Tibial artery (tissue), 4 donors: ENCODE data around the gene JPT2.

ENCODE experiments used
- DNase-seq, 2 donors: peaks; one replicate each; pipeline ENCODE4 v3.0.0-alpha.2; 2019
- H3K27ac ChIP-seq, 2 donors: fragments of 200-600 bp; sonication (generic) in 1 of 2; 1 replicate in 1 of 2; 2 replicates in 1 of 2; pipeline ENCODE4 v1.5.1; 2018 to 2019; ENCODE audit warnings: mild to moderate bottlenecking in 1 of 2
- H3K27me3 ChIP-seq, 2 donors: fragments of 200-600 bp; sonication (generic) in 1 of 2; one replicate each; pipeline versions ENCODE4 v1.5.1 to v1.6.0; 2016 to 2019
- H3K36me3 ChIP-seq, 3 donors: fragments of 200-600 bp; sonication (generic) in 2 of 3; one replicate each; pipeline ENCODE4 v1.5.1; 2016 to 2019; ENCODE audit warnings: mild to moderate bottlenecking in 2 of 3
- H3K4me1 ChIP-seq, 4 donors: fragments of 200-600 bp; sonication (generic) in 2 of 4; 1 replicate in 3 of 4; 2 replicates in 1 of 4; pipeline ENCODE4 v1.5.1; 2016 to 2019
- H3K4me3 ChIP-seq, 2 donors: fragments of 200-600 bp; sonication (generic) in 1 of 2; 1 replicate in 1 of 2; 2 replicates in 1 of 2; pipeline ENCODE4 v1.5.1; 2018 to 2019; ENCODE audit warnings: mild to moderate bottlenecking in 2 of 2
- H3K9me3 ChIP-seq, 3 donors: fragments of 200-600 bp; sonication (generic) in 1 of 3; one replicate each; pipeline ENCODE4 v1.5.1; 2016 to 2019
- intact Hi-C: fragments of 100-400 bp; cut with DNase I; formaldehyde crosslinking; loops from one replicate; pipeline ENCODE4 v1.15.0; 2023; ENCODE audit warnings: low total_unique reads
- TF ChIP-seq, protein P1 (sequence below), 2 experiments: fragments of 200-600 bp in 1 of 2; fragments of 450-650 bp in 1 of 2; IDR thresholded peaks; one replicate each; pipeline ENCODE4 v1.5.1; 2017 to 2019; ENCODE audit warnings: antibody characterized with exemption in 2 of 2, mild to moderate bottlenecking in 1 of 2, moderate library complexity in 1 of 2

Gene JPT2

DNA sequence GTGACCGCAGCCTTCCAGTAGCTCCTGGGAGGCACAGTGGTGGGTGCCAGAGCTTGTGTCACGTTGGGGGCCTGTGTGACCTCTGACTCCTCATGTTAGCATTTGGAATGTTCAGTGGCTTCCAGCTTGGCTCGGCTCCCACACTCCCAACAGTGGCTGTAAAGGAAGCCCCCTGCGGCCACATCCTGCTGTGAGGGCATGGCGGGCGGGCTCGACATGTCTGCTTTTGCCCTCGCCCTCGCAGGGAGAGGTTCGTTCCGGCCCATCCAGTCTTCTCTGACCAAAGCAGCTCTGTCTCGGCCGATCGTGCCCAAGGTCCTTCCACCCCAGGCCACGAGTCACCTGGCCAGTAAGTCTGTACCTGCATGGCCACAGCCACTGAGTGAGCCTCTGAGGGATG lies 12.2 kb upstream of the JPT2 start:
- no peak overlapping the region for H3K4me3 ChIP-seq
- H3K27ac ChIP-seq = no peak overlapping the region
- intact Hi-C loops = no loop called here
- H3K4me1 ChIP-seq = no peaks in the 10 kb centered on the region
- TF ChIP-seq, protein P1, sequence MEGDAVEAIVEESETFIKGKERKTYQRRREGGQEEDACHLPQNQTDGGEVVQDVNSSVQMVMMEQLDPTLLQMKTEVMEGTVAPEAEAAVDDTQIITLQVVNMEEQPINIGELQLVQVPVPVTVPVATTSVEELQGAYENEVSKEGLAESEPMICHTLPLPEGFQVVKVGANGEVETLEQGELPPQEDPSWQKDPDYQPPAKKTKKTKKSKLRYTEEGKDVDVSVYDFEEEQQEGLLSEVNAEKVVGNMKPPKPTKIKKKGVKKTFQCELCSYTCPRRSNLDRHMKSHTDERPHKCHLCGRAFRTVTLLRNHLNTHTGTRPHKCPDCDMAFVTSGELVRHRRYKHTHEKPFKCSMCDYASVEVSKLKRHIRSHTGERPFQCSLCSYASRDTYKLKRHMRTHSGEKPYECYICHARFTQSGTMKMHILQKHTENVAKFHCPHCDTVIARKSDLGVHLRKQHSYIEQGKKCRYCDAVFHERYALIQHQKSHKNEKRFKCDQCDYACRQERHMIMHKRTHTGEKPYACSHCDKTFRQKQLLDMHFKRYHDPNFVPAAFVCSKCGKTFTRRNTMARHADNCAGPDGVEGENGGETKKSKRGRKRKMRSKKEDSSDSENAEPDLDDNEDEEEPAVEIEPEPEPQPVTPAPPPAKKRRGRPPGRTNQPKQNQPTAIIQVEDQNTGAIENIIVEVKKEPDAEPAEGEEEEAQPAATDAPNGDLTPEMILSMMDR (IDR thresholded peaks at IDR 0.05) = no peak
- peaks cover 77 to 99% (median 96%) of the 10 kb centered on the region in 3 donors for H3K36me3 ChIP-seq
- no peaks in the 10 kb centered on the region for H3K27me3 ChIP-seq
- no peaks in the 10 kb centered on the region for H3K9me3 ChIP-seq
- DNase-seq = no peak

DNA sequence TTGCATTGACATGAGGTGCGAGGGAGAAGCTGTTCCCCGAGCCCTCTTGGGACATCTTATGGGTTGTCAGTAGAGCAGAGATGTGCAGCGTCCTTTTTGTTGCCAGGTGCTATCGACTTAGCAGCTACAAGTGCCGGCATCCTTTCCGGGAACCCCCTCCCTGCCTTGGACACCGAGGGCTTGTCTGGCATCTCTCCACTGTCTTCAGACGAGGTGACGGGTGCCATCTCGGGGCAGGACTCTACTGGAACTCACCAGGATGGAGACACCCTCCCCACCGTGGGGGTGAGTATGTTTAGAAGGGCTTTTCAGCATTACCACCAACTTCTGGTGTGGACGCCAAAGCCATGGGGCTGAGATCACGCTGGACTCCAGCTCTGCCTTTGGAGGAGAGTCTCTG lies 11.8 kb upstream of the JPT2 start:
- H3K9me3 ChIP-seq = no peaks in the 10 kb centered on the region
- intact Hi-C loops = no loop called here
- H3K36me3 ChIP-seq = peaks cover 82 to 99% (median 98%) of the 10 kb centered on the region in 3 donors
- DNase-seq = no peak
- no peaks in the 10 kb centered on the region for H3K4me1 ChIP-seq
- TF ChIP-seq, protein P1 (IDR thresholded peaks at IDR 0.05) = no peak
- H3K27ac ChIP-seq = no peak overlapping the region
- no peaks in the 10 kb centered on the region for H3K27me3 ChIP-seq
- H3K4me3 ChIP-seq = no peak overlapping the region

DNA sequence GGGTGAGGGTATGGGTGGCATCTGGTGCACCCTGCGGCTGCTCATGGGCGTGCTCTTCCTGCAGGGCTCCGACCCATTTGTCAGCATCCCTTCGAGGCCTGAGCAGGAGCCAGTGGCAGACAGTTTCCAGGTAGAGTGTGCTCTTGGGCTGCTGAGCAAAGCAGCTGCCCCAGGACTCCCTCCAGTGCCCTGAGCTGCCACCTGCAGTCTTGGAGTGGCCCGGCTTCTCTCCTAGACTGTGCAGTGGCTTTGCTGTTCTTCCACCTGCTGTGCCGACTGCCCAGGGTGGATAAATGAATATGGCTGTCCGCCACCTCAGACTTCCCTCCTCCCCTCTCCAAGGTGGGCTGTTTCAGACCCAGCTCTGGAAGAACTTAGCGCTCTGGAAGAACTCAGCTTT lies 10.8 kb upstream of the JPT2 start:
- TF ChIP-seq, protein P1 (IDR thresholded peaks at IDR 0.05) = no peak

DNA sequence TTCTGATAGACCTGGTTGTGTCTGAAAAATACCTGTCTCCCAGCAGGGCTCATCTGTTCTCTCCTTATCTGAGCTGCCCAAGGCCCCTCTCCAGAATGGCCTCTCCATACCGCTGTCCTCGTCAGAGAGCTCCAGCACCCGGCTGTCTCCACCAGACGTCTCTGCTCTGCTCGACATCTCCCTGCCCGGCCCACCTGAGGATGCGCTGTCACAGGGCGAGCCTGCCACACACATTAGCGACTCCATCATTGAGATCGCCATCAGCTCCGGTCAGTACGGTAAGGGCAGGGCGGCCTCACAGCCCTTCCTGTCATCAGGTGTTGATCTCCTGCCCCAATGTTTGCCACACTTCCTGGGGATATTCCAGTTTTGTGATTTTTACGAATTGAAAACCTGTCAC lies 10.2 kb upstream of the JPT2 start:
- TF ChIP-seq, protein P1 (IDR thresholded peaks at IDR 0.05) = no peak
- DNase-seq = no peak
- no peaks in the 10 kb centered on the region for H3K4me1 ChIP-seq
- no peaks in the 10 kb centered on the region for H3K27me3 ChIP-seq
- H3K27ac ChIP-seq = no peak overlapping the region
- peaks cover 78 to 100% (median 99%) of the 10 kb centered on the region in 3 donors for H3K36me3 ChIP-seq
- H3K9me3 ChIP-seq = no peaks in the 10 kb centered on the region
- intact Hi-C loops = no loop called here
- H3K4me3 ChIP-seq = no peak overlapping the region

More for the DNA sequence above, 10.8 kb upstream of the JPT2 start:
- no peak overlapping the region for H3K27ac ChIP-seq
- no peak overlapping the region for H3K4me3 ChIP-seq
- H3K36me3 ChIP-seq = peaks cover 83 to 100% (median 99%) of the 10 kb centered on the region in 3 donors
- no peaks in the 10 kb centered on the region for H3K27me3 ChIP-seq
- DNase-seq = no peak
- no peaks in the 10 kb centered on the region for H3K9me3 ChIP-seq
- no peaks in the 10 kb centered on the region for H3K4me1 ChIP-seq
- intact Hi-C loops = no loop called here

DNA sequence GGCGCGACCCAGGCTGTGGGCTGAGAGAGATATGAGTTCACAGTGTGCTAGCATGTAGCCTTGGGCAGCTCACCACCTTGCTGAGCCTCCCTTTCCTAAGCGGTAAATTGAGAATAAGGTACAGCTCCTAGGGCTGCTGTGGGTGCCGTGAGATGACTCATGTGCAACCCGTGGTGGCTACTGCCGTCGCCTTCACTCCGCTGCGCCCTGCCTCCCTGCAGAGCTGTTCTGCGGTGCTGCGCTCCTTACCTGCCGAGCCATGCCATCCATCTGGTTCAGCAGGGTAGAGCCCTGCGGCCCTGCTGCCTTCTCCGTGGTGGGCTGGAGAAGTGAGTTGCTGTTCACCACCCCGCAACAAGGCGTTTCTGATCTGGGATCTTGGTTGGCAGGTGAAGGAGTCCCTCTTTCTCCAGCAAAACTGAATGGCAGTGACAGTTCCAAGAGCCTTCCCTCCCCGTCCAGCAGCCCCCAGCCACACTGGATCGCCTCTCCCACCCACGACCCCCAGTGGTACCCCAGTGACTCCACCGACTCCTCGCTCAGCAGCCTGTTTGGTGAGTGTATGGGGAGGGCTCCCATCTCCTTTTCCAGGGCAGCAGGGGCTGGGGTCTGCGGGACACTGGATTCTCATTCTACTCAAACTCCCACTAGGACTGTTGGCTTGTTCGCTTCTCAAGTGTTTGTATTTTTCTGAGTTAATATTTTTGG lies 9.3 kb upstream of the JPT2 start:
- H3K4me1 ChIP-seq = no peaks in the 10 kb centered on the region
- no peak for DNase-seq
- H3K4me3 ChIP-seq = no peak overlapping the region
- intact Hi-C loops = no loop called here
- no peaks in the 10 kb centered on the region for H3K9me3 ChIP-seq
- TF ChIP-seq, protein P1 (IDR thresholded peaks at IDR 0.05) = no peak
- H3K27me3 ChIP-seq = no peaks in the 10 kb centered on the region
- H3K36me3 ChIP-seq = peaks cover 75 to 99% (median 98%) of the 10 kb centered on the region in 3 donors
- H3K27ac ChIP-seq = no peak overlapping the region
